ENCODE results near the gene GMPR2. TPM values are rescaled to one million over a fixed set of nuclear protein-coding genes. Genes with fewer than 3 reads are reported as not detected.
"Not testable (repeated sequence)": the region's sequence is repeated elsewhere in the genome, so short reads cannot be mapped to it uniquely, and the experiment has no call there.

GMPR2 gene
- total RNA-seq, 1 donor from 2014 or later: 37.5 TPM

DNA sequence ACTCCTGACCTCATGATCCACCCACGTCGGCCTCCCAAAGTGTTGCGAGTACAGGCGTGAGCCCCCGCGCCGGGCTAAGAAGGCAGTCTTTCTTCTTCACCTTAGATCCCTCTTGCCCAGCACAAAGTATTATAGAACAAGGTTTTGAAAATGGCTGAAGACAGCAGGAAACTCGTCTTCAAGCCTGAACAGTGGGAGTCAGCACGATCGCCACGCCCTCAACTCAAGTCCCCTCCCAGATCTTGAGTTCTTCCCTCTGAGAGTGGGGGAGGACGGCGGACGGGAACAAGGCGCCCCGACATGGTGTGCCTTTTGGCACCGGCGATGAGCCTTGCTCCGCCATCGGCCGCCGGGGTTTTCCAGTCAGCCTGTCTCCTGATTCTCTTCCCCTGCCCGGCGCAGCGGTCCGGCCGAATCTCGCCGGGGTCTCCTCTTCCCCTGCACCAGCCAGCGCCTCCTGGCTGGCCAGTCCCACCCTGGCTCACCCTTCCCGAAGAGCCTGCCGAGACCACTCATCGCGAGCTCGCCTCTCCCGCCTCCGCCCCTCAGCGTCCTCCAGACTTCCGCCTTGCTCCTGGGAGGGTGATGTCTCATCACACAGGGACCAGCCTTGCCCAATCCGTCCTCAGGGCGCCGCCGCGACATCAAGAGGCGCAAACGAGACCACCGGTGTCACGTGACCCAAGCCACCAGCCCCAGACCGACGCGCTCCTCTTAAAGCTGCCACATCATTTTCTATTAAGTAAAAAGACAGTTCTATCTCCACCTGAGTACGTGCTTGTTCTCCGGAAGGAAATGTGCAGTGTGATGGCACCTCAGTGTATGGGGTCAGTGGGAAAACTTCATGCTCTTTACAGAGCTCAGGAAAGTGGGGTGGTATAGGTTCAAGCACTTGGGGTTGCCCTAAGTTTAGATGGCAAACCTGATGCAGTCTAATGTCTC, 19.5 kb upstream of the GMPR2 start, which contains the start of gene CHMP4A:
CHMP4A (minus strand) TSS at position 565 of the 942 bp plus-strand sequence; CDS start at position 516, 49 bp downstream.
- peak within 1 kb of the TSS; percentile 57 to 85 for H3K4me3 ChIP-seq
- TF ChIP-seq, protein P1, sequence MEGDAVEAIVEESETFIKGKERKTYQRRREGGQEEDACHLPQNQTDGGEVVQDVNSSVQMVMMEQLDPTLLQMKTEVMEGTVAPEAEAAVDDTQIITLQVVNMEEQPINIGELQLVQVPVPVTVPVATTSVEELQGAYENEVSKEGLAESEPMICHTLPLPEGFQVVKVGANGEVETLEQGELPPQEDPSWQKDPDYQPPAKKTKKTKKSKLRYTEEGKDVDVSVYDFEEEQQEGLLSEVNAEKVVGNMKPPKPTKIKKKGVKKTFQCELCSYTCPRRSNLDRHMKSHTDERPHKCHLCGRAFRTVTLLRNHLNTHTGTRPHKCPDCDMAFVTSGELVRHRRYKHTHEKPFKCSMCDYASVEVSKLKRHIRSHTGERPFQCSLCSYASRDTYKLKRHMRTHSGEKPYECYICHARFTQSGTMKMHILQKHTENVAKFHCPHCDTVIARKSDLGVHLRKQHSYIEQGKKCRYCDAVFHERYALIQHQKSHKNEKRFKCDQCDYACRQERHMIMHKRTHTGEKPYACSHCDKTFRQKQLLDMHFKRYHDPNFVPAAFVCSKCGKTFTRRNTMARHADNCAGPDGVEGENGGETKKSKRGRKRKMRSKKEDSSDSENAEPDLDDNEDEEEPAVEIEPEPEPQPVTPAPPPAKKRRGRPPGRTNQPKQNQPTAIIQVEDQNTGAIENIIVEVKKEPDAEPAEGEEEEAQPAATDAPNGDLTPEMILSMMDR (IDR thresholded peaks at IDR 0.05): peak in 2 of 3 experiments; percentile 26 to 37
- H3K9me3 ChIP-seq: no peaks in the 10 kb centered on the region
- H3K4me1 ChIP-seq: peaks cover 3 to 29% of the 10 kb centered on the region in 2 donors
- intact Hi-C loops (cut with DNase I): loop anchor here (1.0 kb wide), 2 partner anchors 18 to 29 kb away; partner anchors contain the start of genes TINF2 and TM9SF1
- H3K27me3 ChIP-seq: no peaks in the 10 kb centered on the region
- peak within 1 kb of the TSS; percentile 92 to 95 for H3K27ac ChIP-seq
- DNase-seq (ENCODE audit: low spot score in 2 of 2): peak; percentile 95 to 99
- peaks cover 20 to 37% of the 10 kb centered on the region in 2 donors for H3K36me3 ChIP-seq

GRCh38 chr14:24213866-24214662, 18.7 kb upstream of the GMPR2 start:
- peaks cover 3 to 29% of the 10 kb centered on the region in 2 donors for H3K4me1 ChIP-seq
- H3K27ac ChIP-seq: peak overlapping the region; percentile 92 to 95
- peak overlapping the region; percentile 57 to 85 for H3K4me3 ChIP-seq
- H3K9me3 ChIP-seq: no peaks in the 10 kb centered on the region
- H3K36me3 ChIP-seq: peaks cover 12 to 32% of the 10 kb centered on the region in 2 donors
- intact Hi-C loops (cut with DNase I): loop anchor here (1.0 kb wide), 2 partner anchors 19 to 28 kb away; partner anchors contain the start of genes TINF2 and TM9SF1
- H3K27me3 ChIP-seq: no peaks in the 10 kb centered on the region
- TF ChIP-seq, protein P1 (IDR thresholded peaks at IDR 0.05): no peak
- DNase-seq (ENCODE audit: low spot score in 2 of 2): peak in 1 of 2 donors; percentile 19

DNA sequence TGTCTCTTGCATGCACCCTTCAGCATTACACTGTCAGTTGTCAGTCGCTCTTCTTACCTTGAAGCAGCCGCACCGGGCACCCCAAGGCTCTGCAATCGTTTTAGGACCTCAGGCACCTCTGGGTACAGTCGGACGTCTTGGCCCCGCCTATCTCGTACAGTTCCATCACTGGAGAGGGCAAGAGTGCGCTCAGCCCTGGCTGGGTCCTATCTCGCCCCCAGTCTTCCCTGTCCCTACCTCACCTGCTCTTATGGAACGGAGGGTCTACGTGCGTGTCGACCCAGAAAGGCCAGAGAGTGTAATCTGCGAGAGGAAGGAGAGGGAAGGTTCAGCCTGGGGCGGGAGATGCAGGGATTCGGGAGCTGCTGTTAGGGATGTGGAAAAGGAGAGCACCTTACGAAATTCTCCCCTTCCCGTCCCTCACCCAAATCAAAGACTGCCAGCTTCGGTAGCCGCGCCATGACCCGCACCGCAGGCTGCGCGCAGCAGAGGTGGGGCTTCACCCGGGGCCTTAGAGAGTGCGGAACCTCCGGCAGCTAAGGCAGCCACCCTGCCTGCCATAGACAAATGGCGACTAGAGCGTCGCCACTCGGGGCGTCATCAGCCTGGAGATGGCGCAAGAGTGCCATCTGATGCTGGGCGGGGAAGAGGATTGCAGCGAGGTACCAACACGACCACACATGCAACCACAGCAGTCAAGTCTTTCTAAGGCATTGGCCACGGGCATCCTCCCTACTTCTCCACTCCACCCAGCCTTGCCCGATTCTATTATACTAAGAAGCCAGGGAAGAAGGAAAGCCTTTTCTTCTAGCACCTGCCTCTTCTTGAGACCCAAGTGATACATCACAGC, 17.0 kb upstream of the GMPR2 start, which contains the start of gene MDP1:
MDP1 (minus strand) TSS at position 572 of the 850 bp plus-strand sequence; CDS start at position 461, 111 bp downstream.
- H3K4me1 ChIP-seq: peaks cover 3 to 29% of the 10 kb centered on the region in 2 donors
- no peaks in the 10 kb centered on the region for H3K27me3 ChIP-seq
- TF ChIP-seq, protein P1 (IDR thresholded peaks at IDR 0.05): peak in 2 of 3 experiments; percentile 44 to 60
- H3K4me3 ChIP-seq: peak within 1 kb of the TSS; percentile 84 to 88
- H3K9me3 ChIP-seq: no peaks in the 10 kb centered on the region
- DNase-seq (ENCODE audit: low spot score in 2 of 2): peak; percentile 53 to 92
- peak within 1 kb of the TSS; percentile 87 to 93 for H3K27ac ChIP-seq
- H3K36me3 ChIP-seq: peaks cover 4 to 15% of the 10 kb centered on the region in 2 donors
- intact Hi-C loops (cut with DNase I): loop anchor here (1.0 to 5.0 kb wide), 2 partner anchors 17 to 82 kb away; partner anchors contain the start of genes DHRS1, GMPR2, NEDD8 and NOP9

DNA sequence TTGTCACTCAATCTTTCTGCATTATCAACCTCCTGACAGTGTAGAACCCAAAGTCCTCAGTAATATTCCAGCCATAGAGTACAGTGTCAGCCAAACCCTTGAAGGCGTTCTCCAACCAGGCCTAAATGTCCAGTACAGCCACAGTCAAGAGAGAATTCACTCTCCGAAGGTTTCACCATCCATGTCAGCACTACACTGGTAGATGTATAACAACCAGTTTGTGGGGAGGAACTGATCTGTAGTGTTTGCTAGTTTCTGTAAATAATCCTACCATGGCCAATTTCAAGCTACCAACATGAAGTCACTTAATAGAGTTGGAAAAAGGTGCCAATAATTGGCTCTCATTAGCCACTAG, 16.4 kb upstream of the GMPR2 start:
- Histone ChIP-seq H3K27me3 (no peaks in the 10 kb centered on the region), H3K4me1 (peaks cover 3 to 29% of the 10 kb centered on the region in 2 donors), H3K27ac (peak overlapping the region; percentile 87 to 93), H3K9me3 (no peaks in the 10 kb centered on the region), H3K4me3 (peak overlapping the region in 1 of 2 donors; percentile 84), H3K36me3 (peaks cover 4 to 9% of the 10 kb centered on the region in 2 donors)
- intact Hi-C loops (cut with DNase I): loop anchor here (1.0 to 5.0 kb wide), 2 partner anchors 16 to 81 kb away; partner anchors contain the start of genes DHRS1, GMPR2, NEDD8 and NOP9
- TF ChIP-seq, protein P1 (IDR thresholded peaks at IDR 0.05): no peak
- no peak for DNase-seq (ENCODE audit: low spot score in 2 of 2)

DNA sequence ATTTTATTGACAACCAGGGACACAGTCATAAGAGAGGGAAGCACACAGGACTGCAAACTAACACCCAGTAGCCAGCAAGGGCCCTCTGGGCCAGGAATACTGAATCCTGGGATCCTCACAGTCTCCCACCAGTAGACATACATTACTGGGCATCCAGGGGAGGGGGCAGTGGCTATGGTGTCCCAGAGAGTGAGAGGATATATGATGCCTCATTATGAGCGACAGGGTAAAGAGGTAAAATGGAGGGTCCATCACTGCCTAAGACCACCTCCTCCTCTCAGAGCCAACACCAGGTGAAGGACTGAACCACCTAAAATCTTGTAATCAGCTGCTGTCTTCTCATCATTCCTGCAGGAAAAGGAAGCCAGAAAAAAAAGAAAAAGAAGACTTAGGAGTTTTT, 15.9 kb upstream of the GMPR2 start:
- not testable (repeated sequence) for H3K27me3 ChIP-seq; H3K9me3 ChIP-seq; H3K36me3 ChIP-seq; H3K4me3 ChIP-seq; DNase-seq (ENCODE audit: low spot score in 2 of 2)
- Histone ChIP-seq H3K27ac (peak overlapping the region in 1 of 2 donors; percentile 93), H3K4me1 (peaks cover 3 to 25% of the 10 kb centered on the region in 2 donors)
- intact Hi-C loops (cut with DNase I): loop anchor here (1.0 to 5.0 kb wide), 2 partner anchors 15 to 80 kb away; partner anchors contain the start of genes DHRS1, GMPR2, NEDD8 and NOP9
